Activated CD4-positive, alpha-beta memory T cell treated with anti-CD3 and anti-CD28 coated beads, Interleukin-2, amount 10 ng/mL, durations not matched to agents 7 days and 5 days (primary cell): Measurements from ENCODE around the gene MYO3B. TPM values are rescaled to one million over a fixed set of nuclear protein-coding genes. Genes with fewer than 3 reads are reported as not detected.

Experiments used
- CTCF ChIA-PET: fragments of 350-600 bp; sonication (Branson Sonifier 250); formaldehyde crosslinking; loops from one replicate; lab custom pipeline; 2021; ENCODE audit warnings: antibody characterized with exemption, inconsistent platforms; lab: Charles Lee
- POLR2A ChIA-PET: fragments of 350-600 bp; sonication (Branson Sonifier 250); formaldehyde crosslinking; loops from one replicate; lab custom pipeline; 2021; ENCODE audit warnings: antibody characterized with exemption; lab: Charles Lee
- DNase-seq: peaks from one replicate; pipeline ENCODE4 v3.0.0-alpha.2; 2020
- H3K27ac Mint-ChIP-seq: one replicate; pipeline ENCODE4 v1.8.0; 2021; ENCODE audit warnings: mild to moderate bottlenecking, mixed read lengths
- H3K27me3 Mint-ChIP-seq: one replicate; pipeline ENCODE4 v1.8.0; 2021; ENCODE audit warnings: mixed read lengths
- H3K36me3 Mint-ChIP-seq: one replicate; pipeline ENCODE4 v1.8.0; 2021; ENCODE audit warnings: low read depth, mixed read lengths
- H3K4me1 Mint-ChIP-seq: one replicate; pipeline ENCODE4 v1.8.0; 2021; ENCODE audit warnings: mixed read lengths
- H3K4me3 Mint-ChIP-seq: one replicate; pipeline ENCODE4 v1.8.0; 2021; ENCODE audit warnings: mild to moderate bottlenecking, mixed read lengths
- H3K9me3 Mint-ChIP-seq: one replicate; pipeline ENCODE4 v1.8.0; 2021; ENCODE audit warnings: mixed read lengths
- total RNA-seq, 2 experiments: library from RNA; stranded (reverse); gene quantifications; one replicate each; pipeline ENCODE4 v1.2.3, GENCODE V29; 2021

MYO3B gene
- total RNA-seq, 2 experiments from 2014 or later: 0.18 to 0.38 TPM

DNA sequence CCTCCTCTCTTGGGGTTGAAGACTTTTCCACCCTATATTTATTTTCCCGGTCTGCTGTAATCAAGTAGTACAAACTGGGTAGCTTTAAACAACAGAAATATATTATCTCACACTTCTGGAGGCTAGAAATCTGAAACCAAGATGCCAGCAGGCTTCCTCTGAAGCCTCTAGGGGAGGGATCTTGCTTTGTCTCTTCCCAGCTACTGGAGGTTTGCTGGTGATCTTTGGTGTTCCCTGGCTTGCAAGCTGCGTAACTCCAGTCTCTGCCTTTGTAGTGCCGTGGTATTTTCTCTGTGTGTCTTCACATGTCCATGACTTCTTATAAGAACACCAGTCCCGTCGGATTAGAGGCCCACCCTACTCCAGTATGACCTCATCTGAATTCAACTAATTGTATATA, 44.4 kb downstream of the MYO3B start:
- CTCF ChIA-PET: no interaction called here
- no peaks in the 10 kb centered on the region for H3K4me1 Mint-ChIP-seq

DNA sequence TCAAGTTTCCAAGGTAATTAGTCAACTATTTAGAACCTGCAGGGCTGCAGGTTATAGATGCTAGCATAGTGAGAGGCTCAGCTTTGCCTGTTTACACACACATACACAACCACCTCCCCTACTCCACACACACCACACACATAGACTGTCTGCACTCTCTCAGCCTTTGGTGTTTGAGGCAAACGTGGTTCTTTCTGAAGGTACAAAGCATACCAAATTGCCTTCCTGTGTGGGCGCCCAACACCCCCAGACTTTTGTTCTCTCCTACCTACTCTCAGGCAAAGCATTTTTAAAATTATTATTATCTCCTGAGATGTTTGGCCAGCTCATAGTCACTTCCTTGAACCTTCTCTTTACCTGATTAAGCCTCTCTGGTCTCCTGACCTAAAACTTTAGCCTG, 44.9 kb downstream of the MYO3B start:
- peaks cover 5% of the 10 kb centered on the region for H3K27me3 Mint-ChIP-seq
- ChIA-PET POLR2A (no interaction called here), CTCF (no interaction called here)
- H3K4me1 Mint-ChIP-seq: no peaks in the 10 kb centered on the region
- no peak for DNase-seq
- no peak overlapping the region for H3K27ac Mint-ChIP-seq
- no peaks in the 10 kb centered on the region for H3K36me3 Mint-ChIP-seq
- no peak overlapping the region for H3K4me3 Mint-ChIP-seq
- no peaks in the 10 kb centered on the region for H3K9me3 Mint-ChIP-seq

More for the DNA sequence above, 44.4 kb downstream of the MYO3B start:
- Mint-ChIP-seq H3K4me3 (no peak overlapping the region), H3K27me3 (peaks cover 3% of the 10 kb centered on the region), H3K9me3 (no peaks in the 10 kb centered on the region), H3K27ac (no peak overlapping the region), H3K36me3 (no peaks in the 10 kb centered on the region)
- POLR2A ChIA-PET: no interaction called here
- no peak for DNase-seq

DNA sequence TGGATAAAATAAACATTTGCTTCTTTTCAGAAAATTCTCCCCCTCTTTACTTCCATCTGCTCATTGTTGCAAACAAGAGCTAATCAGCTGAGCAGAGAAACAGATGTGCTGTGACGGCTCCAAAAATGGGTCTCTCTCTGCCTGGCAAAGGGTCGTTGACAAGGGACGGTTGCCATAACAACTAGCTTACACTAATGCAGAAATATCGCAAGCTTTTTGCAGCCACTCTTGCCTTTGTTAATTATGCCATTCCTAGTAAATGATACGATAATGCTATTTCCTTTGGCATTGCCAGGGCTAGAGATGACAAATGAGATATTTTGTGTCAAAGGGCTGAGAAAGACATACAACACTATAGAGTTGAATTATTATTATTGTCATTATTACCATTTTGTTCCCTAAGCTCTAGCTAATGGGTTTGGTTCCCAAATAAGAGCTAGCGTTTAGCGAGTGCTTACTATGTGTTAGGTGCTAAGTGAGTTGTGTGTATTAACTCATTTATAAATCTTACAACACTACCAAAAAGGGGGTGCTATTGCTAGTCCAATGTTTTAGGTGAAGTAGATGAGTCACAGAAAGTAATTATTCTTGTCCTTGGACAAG, 46.8 kb downstream of the MYO3B start:
- Mint-ChIP-seq H3K27ac (no peak overlapping the region), H3K4me3 (no peak overlapping the region), H3K9me3 (no peaks in the 10 kb centered on the region), H3K4me1 (no peaks in the 10 kb centered on the region), H3K36me3 (no peaks in the 10 kb centered on the region), H3K27me3 (peaks cover 9% of the 10 kb centered on the region)
- DNase-seq: no peak
- ChIA-PET POLR2A (no interaction called here), CTCF (no interaction called here)

DNA sequence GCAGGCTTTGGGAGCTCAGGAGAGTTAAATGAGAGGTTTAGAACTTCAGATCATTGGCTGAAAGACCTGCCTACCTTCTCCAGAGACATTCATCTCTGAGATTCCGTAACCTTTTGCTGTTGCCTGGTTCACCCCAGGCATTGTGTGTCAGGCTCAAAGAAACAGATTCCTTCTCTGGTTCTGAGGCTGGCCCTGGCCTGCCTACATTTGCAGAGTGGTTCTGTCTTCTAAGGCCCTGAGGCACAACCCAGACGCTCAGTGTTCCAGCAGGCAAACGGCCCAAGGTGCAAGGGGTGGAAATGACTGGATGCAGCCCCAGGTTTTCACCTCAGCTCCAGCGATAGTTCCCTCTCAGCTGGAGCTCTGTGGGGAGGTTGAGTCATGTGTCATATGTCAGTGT, 48.3 kb downstream of the MYO3B start:
- Mint-ChIP-seq H3K4me1 (no peaks in the 10 kb centered on the region), H3K27ac (no peak overlapping the region), H3K4me3 (no peak overlapping the region), H3K27me3 (peaks cover 9% of the 10 kb centered on the region), H3K36me3 (no peaks in the 10 kb centered on the region), H3K9me3 (no peaks in the 10 kb centered on the region)
- ChIA-PET CTCF (no interaction called here), POLR2A (no interaction called here)
- no peak for DNase-seq

DNA sequence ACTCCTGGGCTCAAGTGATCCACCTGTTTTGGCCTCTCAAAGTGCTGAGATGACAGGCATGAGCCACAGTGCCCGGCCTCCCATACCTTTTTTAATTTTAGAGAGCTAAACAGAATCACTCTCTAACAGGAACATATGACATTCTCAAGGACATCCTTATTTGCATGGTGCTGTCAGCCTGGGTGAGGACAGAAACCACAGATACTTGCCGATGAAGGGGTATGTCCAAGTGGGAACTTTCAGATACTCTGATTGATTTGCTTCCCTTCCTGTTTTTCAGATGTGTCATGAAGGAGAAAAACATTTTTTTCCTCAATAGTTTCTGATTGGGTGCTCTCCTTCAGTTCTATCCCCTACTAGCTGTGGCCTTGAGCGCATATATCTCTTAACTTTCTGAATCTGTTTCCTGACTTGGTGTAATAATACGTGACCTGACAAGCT, 49.6 kb downstream of the MYO3B start:
- Mint-ChIP-seq H3K4me3 (no peak overlapping the region), H3K36me3 (no peaks in the 10 kb centered on the region), H3K27me3 (peaks cover 11% of the 10 kb centered on the region), H3K27ac (no peak overlapping the region), H3K4me1 (no peaks in the 10 kb centered on the region), H3K9me3 (no peaks in the 10 kb centered on the region)
- DNase-seq: no peak
- CTCF ChIA-PET: no interaction called here
- POLR2A ChIA-PET: no interaction called here

DNA sequence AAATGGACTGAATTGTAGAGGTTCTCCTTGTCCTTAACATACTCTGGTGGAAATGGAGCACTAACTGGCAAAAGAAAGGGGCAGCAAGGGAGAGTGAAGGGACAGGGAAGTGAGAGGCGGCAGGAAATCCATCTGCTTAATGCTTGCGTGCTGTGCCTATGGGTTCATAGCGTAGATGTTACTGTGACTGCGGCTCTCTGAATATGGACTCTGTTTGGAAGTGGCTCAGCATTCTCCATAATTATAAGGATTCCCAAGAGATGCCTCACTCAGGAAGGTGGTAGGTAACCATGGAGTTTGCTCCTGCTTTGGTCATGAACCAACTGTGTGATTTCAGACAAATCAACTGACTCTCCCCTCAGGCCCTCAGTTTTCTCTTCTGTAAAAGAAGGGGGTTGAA, 50.0 kb downstream of the MYO3B start:
- peaks cover 11% of the 10 kb centered on the region for H3K27me3 Mint-ChIP-seq
- ChIA-PET CTCF (no interaction called here), POLR2A (no interaction called here)
- no peak overlapping the region for H3K27ac Mint-ChIP-seq
- no peaks in the 10 kb centered on the region for H3K36me3 Mint-ChIP-seq
- H3K4me3 Mint-ChIP-seq: no peak overlapping the region
- no peaks in the 10 kb centered on the region for H3K9me3 Mint-ChIP-seq
- no peaks in the 10 kb centered on the region for H3K4me1 Mint-ChIP-seq
- no peak for DNase-seq

DNA sequence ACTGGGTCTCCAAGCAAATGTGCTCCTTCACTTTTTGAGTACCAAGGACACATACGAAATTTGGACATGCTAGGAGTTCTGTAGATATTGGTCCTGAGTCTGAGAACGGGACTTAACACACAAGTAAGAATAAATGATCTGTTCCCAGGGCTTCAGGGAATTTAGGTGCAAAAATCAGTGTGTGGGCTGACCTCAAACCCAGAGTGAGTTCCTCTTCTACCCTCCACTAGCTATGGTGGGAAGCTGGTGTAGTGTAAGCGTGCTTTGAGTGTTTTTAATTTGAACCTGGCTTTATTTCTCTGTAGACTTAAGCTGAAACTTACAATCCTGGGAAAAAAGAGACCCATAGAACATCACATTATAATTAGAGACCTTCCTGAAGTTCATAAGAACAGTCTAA, 50.5 kb downstream of the MYO3B start:
- Mint-ChIP-seq H3K27me3 (peaks cover 11% of the 10 kb centered on the region), H3K36me3 (no peaks in the 10 kb centered on the region), H3K4me3 (no peak overlapping the region), H3K4me1 (no peaks in the 10 kb centered on the region), H3K27ac (no peak overlapping the region), H3K9me3 (no peaks in the 10 kb centered on the region)
- DNase-seq: no peak
- ChIA-PET POLR2A (no interaction called here), CTCF (interaction anchor here (0.7 kb wide), 1 partner anchor 168 kb away, joined by 6 read pairs; no protein-coding TSS in a partner anchor)

DNA sequence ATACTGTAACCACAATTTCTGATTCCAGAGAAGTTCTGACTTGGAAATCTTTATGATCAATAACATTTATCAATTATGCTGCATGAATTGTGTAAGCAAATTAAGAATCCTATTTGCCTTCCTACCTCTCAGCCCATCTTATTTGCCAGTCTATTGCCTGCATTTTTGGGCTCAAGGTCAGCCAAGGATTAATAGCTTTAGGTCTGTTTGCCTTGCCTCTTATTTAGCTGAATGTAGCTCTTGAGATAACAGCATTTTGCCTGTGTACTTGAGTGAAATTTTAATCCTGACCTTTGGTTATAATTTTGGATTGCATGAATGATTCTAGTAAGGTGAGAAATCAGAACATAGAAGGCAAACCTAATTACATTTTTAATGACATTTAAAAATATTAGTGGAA, 51.2 kb downstream of the MYO3B start:
- H3K4me1 Mint-ChIP-seq: no peaks in the 10 kb centered on the region
- ChIA-PET POLR2A (no interaction called here), CTCF (no interaction called here)
- no peaks in the 10 kb centered on the region for H3K9me3 Mint-ChIP-seq
- DNase-seq: no peak
- no peaks in the 10 kb centered on the region for H3K36me3 Mint-ChIP-seq
- no peak overlapping the region for H3K27ac Mint-ChIP-seq
- H3K27me3 Mint-ChIP-seq: peaks cover 11% of the 10 kb centered on the region
- no peak overlapping the region for H3K4me3 Mint-ChIP-seq

GRCh38 chr2:170229744-170230143, 51.8 kb downstream of the MYO3B start:
- DNase-seq: no peak
- Mint-ChIP-seq H3K4me3 (no peak overlapping the region), H3K36me3 (no peaks in the 10 kb centered on the region), H3K4me1 (no peaks in the 10 kb centered on the region), H3K27me3 (peaks cover 11% of the 10 kb centered on the region), H3K9me3 (no peaks in the 10 kb centered on the region), H3K27ac (no peak overlapping the region)
- CTCF ChIA-PET: no interaction called here
- POLR2A ChIA-PET: no interaction called here

DNA sequence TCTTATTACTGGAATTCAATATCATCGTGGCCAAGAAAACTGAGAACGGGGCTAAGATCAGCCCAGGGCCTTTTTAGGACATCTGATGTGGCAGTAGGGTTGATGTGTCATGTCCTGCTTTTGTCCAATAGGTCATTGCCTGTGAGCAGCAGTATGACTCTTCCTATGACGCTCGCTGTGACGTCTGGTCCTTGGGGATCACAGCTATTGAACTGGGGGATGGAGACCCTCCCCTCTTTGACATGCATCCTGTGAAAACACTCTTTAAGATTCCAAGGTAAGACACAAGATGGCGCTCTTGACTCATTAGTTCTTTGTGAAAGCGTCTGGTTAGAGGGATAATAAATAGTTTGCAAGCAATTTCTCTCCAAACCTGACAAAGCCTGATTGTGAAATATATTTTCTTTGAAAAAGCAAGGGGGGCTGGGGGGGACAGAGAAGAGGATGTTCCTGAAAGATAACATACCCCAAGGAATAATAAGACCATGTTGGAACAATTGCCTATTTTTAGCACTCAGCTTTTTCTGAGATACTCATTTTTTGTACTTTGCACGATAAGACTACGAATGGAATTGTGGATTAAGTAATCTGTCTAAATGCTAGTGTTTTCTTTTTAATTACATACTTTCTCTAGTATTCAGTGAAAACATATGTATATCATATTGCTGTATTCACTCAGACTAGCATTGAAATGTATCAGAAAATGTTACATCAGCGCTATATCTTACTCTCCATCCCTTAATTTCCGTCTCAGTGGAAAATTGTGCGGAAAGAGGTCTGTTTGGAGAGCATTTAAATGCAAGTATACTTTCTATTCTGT, 58.1 kb downstream of the MYO3B start:
- no peak overlapping the region for H3K4me3 Mint-ChIP-seq
- POLR2A ChIA-PET: no interaction called here
- no peaks in the 10 kb centered on the region for H3K9me3 Mint-ChIP-seq
- CTCF ChIA-PET: interaction anchor here (0.7 to 1.1 kb wide), 3 partner anchors 19 to 577 kb away, joined by 3 to 4 read pairs (median 3); no protein-coding TSS in a partner anchor
- H3K36me3 Mint-ChIP-seq: no peaks in the 10 kb centered on the region
- no peak for DNase-seq
- H3K4me1 Mint-ChIP-seq: no peaks in the 10 kb centered on the region
- H3K27me3 Mint-ChIP-seq: peaks cover 19% of the 10 kb centered on the region
- H3K27ac Mint-ChIP-seq: no peak overlapping the region

DNA sequence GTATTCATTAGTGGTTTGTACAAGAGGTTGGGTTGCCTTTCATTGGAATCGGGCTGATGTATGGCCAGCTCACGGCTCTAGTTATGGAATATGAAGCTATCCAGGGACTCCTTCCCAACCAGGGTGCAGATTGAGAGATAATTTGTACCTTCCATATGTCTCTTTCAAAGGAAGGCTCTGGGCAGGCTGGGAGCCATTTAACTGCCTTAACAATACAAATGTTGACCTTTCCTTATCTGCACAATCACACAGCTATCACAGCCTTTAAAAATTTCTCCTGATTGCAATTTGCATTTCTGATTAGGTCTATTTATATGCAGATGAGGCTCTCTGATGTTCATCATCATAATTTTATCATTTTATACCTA, 58.7 kb downstream of the MYO3B start:
- H3K4me3 Mint-ChIP-seq: no peak overlapping the region
- ChIA-PET CTCF (interaction anchor here (0.9 to 1.1 kb wide), 2 partner anchors 20 to 577 kb away, joined by 3 read pairs; no protein-coding TSS in a partner anchor), POLR2A (no interaction called here)
- DNase-seq: no peak
- peaks cover 19% of the 10 kb centered on the region for H3K27me3 Mint-ChIP-seq
- H3K36me3 Mint-ChIP-seq: no peaks in the 10 kb centered on the region
- no peaks in the 10 kb centered on the region for H3K9me3 Mint-ChIP-seq
- no peaks in the 10 kb centered on the region for H3K4me1 Mint-ChIP-seq
- no peak overlapping the region for H3K27ac Mint-ChIP-seq

DNA sequence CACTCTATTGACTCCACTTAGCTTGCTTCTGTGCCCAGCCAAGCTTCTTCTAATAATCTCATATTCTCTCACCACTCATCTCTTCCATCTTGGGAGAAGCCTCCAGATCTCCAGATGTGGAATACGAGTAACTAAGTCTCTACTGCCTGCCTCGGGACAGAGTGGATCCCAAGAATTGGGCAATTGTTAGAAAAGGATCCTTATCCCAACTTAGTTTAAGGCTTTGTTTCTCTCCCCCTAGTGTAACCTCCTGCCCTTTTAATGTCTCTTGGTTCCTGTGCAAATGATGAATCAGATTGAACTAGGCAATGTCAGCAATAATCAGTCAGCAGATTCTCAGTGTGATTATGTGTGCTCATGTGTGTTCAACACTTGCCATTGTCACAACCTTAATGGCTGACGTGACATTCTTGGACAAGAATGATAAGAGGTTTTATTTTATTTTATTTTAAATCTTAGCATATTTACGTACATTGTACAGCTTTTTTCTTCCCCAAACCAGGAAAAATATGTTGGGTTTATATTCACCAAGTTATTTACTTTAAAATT, 59.7 kb downstream of the MYO3B start:
- peaks cover 19% of the 10 kb centered on the region for H3K27me3 Mint-ChIP-seq
- H3K9me3 Mint-ChIP-seq: no peaks in the 10 kb centered on the region
- POLR2A ChIA-PET: no interaction called here
- no peak overlapping the region for H3K4me3 Mint-ChIP-seq
- DNase-seq: no peak
- no peaks in the 10 kb centered on the region for H3K4me1 Mint-ChIP-seq
- no peaks in the 10 kb centered on the region for H3K36me3 Mint-ChIP-seq
- H3K27ac Mint-ChIP-seq: no peak overlapping the region
- CTCF ChIA-PET: interaction anchor here (1.1 kb wide), 1 partner anchor 20 kb away, joined by 3 read pairs; no protein-coding TSS in a partner anchor

GRCh38 chr2:170238776-170239175, 60.8 kb downstream of the MYO3B start:
- Mint-ChIP-seq H3K9me3 (no peaks in the 10 kb centered on the region), H3K36me3 (no peaks in the 10 kb centered on the region), H3K4me3 (no peak overlapping the region), H3K27ac (no peak overlapping the region), H3K4me1 (no peaks in the 10 kb centered on the region), H3K27me3 (peaks cover 23% of the 10 kb centered on the region)
- ChIA-PET POLR2A (no interaction called here), CTCF (no interaction called here)
- no peak for DNase-seq
